Skin of body (tissue), 2 donors: ENCODE data around the gene MS4A8. TPM values are rescaled to one million over a fixed set of nuclear protein-coding genes. Genes with fewer than 3 reads are reported as not detected.

ENCODE experiments used
- DNase-seq: peaks from one replicate; lab custom pipeline; 2025; lab: John Stamatoyannopoulos, UW
- total RNA-seq: library from RNA; depleted of rRNA; stranded (reverse); fragments of >200 nt; gene quantifications from one replicate; pipeline ENCODE4 v1.2.3, GENCODE V29; 2014

Gene MS4A8
- total RNA-seq, 1 donor from 2014 or later = not detected

- no peak for DNase-seq
Observed at GRCh38 chr11:60762851-60763691, 63.7 kb downstream of the MS4A8 start.

- DNase-seq = no peak
Observed at GRCh38 chr11:60763692-60764369, 64.4 kb downstream of the MS4A8 start.

- DNase-seq = no peak
Observed at GRCh38 chr11:60764879-60765278, 65.5 kb downstream of the MS4A8 start.

- no peak for DNase-seq
Observed at GRCh38 chr11:60765355-60765754, 65.9 kb downstream of the MS4A8 start.

Other genes starting within 250 kb of the MS4A8 start
- 0.39 TPM for gene MS4A1, start 243.8 kb upstream of the MS4A8 start, total RNA-seq
- not detected for gene MS4A12, start 206.8 kb upstream of the MS4A8 start, total RNA-seq
- not detected for gene MS4A13, start 184.2 kb upstream of the MS4A8 start, total RNA-seq
- not detected for gene MS4A18, start 25.1 kb downstream of the MS4A8 start, total RNA-seq
- gene MS4A15, start 57.3 kb downstream of the MS4A8 start, total RNA-seq = not detected
- gene MS4A10, start 85.7 kb downstream of the MS4A8 start, total RNA-seq = not detected
- 9.8 TPM for gene CCDC86, start 142.5 kb downstream of the MS4A8 start, total RNA-seq
- gene PTGDR2, start 156.3 kb downstream of the MS4A8 start, total RNA-seq = 0.59 TPM
- gene ZP1, start 167.9 kb downstream of the MS4A8 start, total RNA-seq = 0.49 TPM
- gene PRPF19, start 207.0 kb downstream of the MS4A8 start, total RNA-seq = 31.7 TPM
- 46.7 TPM for gene TMEM109, start 214.5 kb downstream of the MS4A8 start, total RNA-seq
- 12.4 TPM for gene TMEM132A, start 224.8 kb downstream of the MS4A8 start, total RNA-seq